Loucy (cell line): ENCODE measurements around the gene POC1B.

ENCODE experiments used
- CTCF ChIP-seq: fragments of 200-600 bp; sonication (generic); conservative IDR thresholded peaks from 2 replicates; pipeline ENCODE4 v1.5.1; 2014; ENCODE audit warnings: mild to moderate bottlenecking, antibody characterized with exemption, low read length
- EZH2phosphoT487 ChIP-seq: fragments of 200-600 bp; IDR thresholded peaks from 2 replicates; pipeline ENCODE4 v1.6.1; 2018; ENCODE audit warnings: antibody characterized with exemption, mild to moderate bottlenecking, moderate library complexity, borderline replicate concordance

- no peak for TF ChIP-seq EZH2phosphoT487
- no peak for TF ChIP-seq CTCF
Observed at GRCh38 chr12:89427508-89428156, 98.2 kb downstream of the POC1B start.
